GM21360 (cell line): ENCODE results near the gene ZDHHC8.
"Not testable (repeated sequence)": the region's sequence is repeated elsewhere in the genome, so short reads cannot be mapped to it uniquely, and the experiment has no call there.

Experiments used
- ATAC-seq: cut with Tn5 transposase; IDR thresholded peaks from one replicate; pipeline ENCODE4 v1.9.1; 2021; ENCODE audit warnings: mild to moderate bottlenecking, moderate library complexity; ENCODE audit not compliant: unreplicated experiment

ZDHHC8 gene

GRCh38 chr22:20156611-20157429, 25.2 kb downstream of the ZDHHC8 start:
- no peak for ATAC-seq

- ATAC-seq: no peak
Measured at GRCh38 chr22:20157430-20158183, 26.0 kb downstream of the ZDHHC8 start.

GRCh38 chr22:20158391-20159036, 26.9 kb downstream of the ZDHHC8 start:
- ATAC-seq: no peak

GRCh38 chr22:20159076-20159475, 27.5 kb downstream of the ZDHHC8 start:
- ATAC-seq: no peak

GRCh38 chr22:20159531-20159930, 27.9 kb downstream of the ZDHHC8 start:
- not testable (repeated sequence) for ATAC-seq

GRCh38 chr22:20160041-20160440, 28.4 kb downstream of the ZDHHC8 start:
- ATAC-seq: no peak

- no peak for ATAC-seq
Measured at GRCh38 chr22:20164863-20165262, 33.3 kb downstream of the ZDHHC8 start.

GRCh38 chr22:20165421-20165820, 33.8 kb downstream of the ZDHHC8 start:
- ATAC-seq: no peak

- ATAC-seq: no peak
Measured at GRCh38 chr22:20165913-20166312, 34.3 kb downstream of the ZDHHC8 start.

- no peak for ATAC-seq
Measured at GRCh38 chr22:20166703-20167102, 35.1 kb downstream of the ZDHHC8 start.

- ATAC-seq: no peak
Measured at GRCh38 chr22:20167643-20168322, 36.2 kb downstream of the ZDHHC8 start.

- no peak for ATAC-seq
Measured at GRCh38 chr22:20169253-20169822, 37.7 kb downstream of the ZDHHC8 start.

- ATAC-seq: no peak
Measured at GRCh38 chr22:20170170-20170569, 38.6 kb downstream of the ZDHHC8 start.

- no peak for ATAC-seq
Measured at GRCh38 chr22:20171288-20172140, 39.9 kb downstream of the ZDHHC8 start.

- no peak for ATAC-seq
Measured at GRCh38 chr22:20172141-20172613, 40.6 kb downstream of the ZDHHC8 start.

- ATAC-seq: no peak
Measured at GRCh38 chr22:20173246-20173645, 41.6 kb downstream of the ZDHHC8 start.

- no peak for ATAC-seq
Measured at GRCh38 chr22:20173772-20174171, 42.2 kb downstream of the ZDHHC8 start.

GRCh38 chr22:20174785-20175596, 43.4 kb downstream of the ZDHHC8 start:
- ATAC-seq: no peak

- ATAC-seq: no peak
Measured at GRCh38 chr22:20175597-20175900, 43.9 kb downstream of the ZDHHC8 start.
